GM06990 (cell line): ENCODE results near the gene KLK15.

Source experiments
- DNase-seq: peaks from one replicate; pipeline ENCODE4 v3.0.0-alpha.2; 2011; ENCODE audit not compliant: insufficient read length; ENCODE audit errors: extremely low read depth
- H3K27me3 ChIP-seq: replicated peaks from 2 replicates; pipeline ENCODE4 v1.6.0; 2011; ENCODE audit warnings: low read length; ENCODE audit not compliant: control insufficient read depth, insufficient read depth
- H3K36me3 ChIP-seq: 2 replicates; pipeline ENCODE4 v1.5.1; 2011; ENCODE audit warnings: low read length; ENCODE audit not compliant: control insufficient read depth, insufficient read depth
- H3K4me3 ChIP-seq: replicated peaks from 2 replicates; pipeline ENCODE4 v1.5.1; 2011; ENCODE audit warnings: low read depth, mild to moderate bottlenecking, control low read depth, low read length
- CTCF ChIP-seq: IDR thresholded peaks from 2 replicates; pipeline ENCODE4 v1.5.1; 2011; ENCODE audit warnings: low read length, control low read depth, mild to moderate bottlenecking, inconsistent platforms; ENCODE audit not compliant: insufficient read depth, poor library complexity, severe bottlenecking

Gene KLK15

DNA sequence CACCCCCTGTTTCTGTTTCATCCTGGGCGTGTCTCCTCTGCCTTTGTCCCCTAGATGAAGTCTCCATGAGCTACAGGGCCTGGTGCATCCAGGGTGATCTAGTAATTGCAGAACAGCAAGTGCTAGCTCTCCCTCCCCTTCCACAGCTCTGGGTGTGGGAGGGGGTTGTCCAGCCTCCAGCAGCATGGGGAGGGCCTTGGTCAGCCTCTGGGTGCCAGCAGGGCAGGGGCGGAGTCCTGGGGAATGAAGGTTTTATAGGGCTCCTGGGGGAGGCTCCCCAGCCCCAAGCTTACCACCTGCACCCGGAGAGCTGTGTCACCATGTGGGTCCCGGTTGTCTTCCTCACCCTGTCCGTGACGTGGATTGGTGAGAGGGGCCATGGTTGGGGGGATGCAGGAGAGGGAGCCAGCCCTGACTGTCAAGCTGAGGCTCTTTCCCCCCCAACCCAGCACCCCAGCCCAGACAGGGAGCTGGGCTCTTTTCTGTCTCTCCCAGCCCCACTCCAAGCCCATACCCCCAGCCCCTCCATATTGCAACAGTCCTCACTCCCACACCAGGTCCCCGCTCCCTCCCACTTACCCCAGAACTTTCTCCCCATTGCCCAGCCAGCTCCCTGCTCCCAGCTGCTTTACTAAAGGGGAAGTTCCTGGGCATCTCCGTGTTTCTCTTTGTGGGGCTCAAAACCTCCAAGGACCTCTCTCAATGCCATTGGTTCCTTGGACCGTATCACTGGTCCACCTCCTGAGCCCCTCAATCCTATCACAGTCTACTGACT is 21.4 kb upstream of the KLK15 start, which contains the start of gene KLK3:
Gene KLK3 (plus strand): TSS at position 280 of the 775 bp plus-strand sequence. CDS start 41 bp downstream, at position 321.
- no peak for TF ChIP-seq CTCF
- Histone ChIP-seq H3K4me3 (no peak within 1 kb of the TSS), H3K36me3 (no peaks in the 10 kb centered on the region), H3K27me3 (no peaks in the 10 kb centered on the region; the same call in 1 of the 2 replicates)
- DNase-seq: no peak

- TF ChIP-seq CTCF: no peak
- Histone ChIP-seq H3K4me3 (no peak overlapping the region), H3K27me3 (no peaks in the 10 kb centered on the region; the same call in 1 of the 2 replicates), H3K36me3 (no peaks in the 10 kb centered on the region)
- no peak for DNase-seq
Observed at GRCh38 chr19:50851620-50852019, 18.2 kb upstream of the KLK15 start.

DNA sequence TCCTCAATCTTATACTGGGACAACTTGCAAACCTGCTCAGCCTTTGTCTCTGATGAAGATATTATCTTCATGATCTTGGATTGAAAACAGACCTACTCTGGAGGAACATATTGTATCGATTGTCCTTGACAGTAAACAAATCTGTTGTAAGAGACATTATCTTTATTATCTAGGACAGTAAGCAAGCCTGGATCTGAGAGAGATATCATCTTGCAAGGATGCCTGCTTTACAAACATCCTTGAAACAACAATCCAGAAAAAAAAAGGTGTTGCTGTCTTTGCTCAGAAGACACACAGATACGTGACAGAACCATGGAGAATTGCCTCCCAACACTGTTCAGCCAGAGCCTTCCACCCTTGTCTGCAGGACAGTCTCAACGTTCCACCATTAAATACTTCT is 17.4 kb upstream of the KLK15 start:
- H3K4me3 ChIP-seq: no peak overlapping the region
- DNase-seq: no peak
- H3K27me3 ChIP-seq: no peaks in the 10 kb centered on the region; the same call in 1 of the 2 replicates
- TF ChIP-seq CTCF: no peak
- H3K36me3 ChIP-seq: no peaks in the 10 kb centered on the region

DNA sequence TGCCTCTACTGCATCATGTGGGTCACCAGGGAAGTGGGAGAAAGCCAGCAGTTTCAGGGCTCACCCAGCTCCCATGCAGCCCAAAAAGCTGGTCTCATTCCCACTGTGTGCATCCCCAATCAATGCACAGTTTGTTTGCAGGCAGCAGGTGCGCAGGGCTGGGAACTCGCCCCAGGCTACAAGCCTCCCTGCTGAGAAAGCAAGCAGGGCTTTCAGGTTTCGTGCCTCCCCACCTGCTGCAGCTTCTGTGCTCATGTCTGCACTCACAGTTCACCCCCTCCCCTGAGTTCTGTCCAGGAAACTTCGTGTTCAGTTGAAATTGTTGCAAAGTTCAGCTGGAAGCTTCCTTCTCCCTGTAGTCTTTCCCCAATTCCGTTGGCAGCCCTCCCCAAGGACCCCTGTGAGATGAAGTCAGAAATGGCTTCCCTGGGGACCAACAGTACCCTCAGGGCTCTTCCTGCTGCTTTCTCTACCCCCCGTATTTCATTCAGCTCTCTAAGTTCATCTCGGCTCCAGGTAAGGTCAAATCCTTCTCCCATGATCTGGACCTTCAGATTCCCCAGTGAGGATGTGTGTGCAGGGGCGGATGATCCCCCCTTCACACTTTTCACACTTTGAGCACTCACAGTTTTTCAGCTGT is 11.0 kb upstream of the KLK15 start:
- H3K4me3 ChIP-seq: no peak overlapping the region

GRCh38 chr19:50843701-50844221 is 10.4 kb upstream of the KLK15 start:
- H3K27me3 ChIP-seq: peaks cover 1% of the 10 kb centered on the region; the same call in 1 of the 2 replicates
- no peak overlapping the region for H3K4me3 ChIP-seq
- H3K36me3 ChIP-seq: no peaks in the 10 kb centered on the region
- no peak for DNase-seq
- no peak for TF ChIP-seq CTCF

More for the DNA sequence above, 11.0 kb upstream of the KLK15 start:
- Histone ChIP-seq H3K27me3 (peaks cover 1% of the 10 kb centered on the region), H3K36me3 (no peaks in the 10 kb centered on the region)
- DNase-seq: no peak
- no peak for TF ChIP-seq CTCF
